Astrocyte (in vitro differentiated cells and primary cell): ENCODE measurements around the gene CFDP1. TPM values are rescaled to one million over a fixed set of nuclear protein-coding genes. Genes with fewer than 3 reads are reported as not detected.

ENCODE experiments used
- DNase-seq: peaks from one replicate; pipeline ENCODE4 v3.0.0-alpha.2; 2010; ENCODE audit warnings: low read depth
- FAIRE-seq: peaks from 2 replicates; lab custom pipeline; 2011; peaks lifted over from hg19 to GRCh38; lab: Jason Lieb, UNC
- H2AFZ ChIP-seq: 2 replicates; pipeline ENCODE4 v1.6.0; 2012; ENCODE audit warnings: low read depth, low read length, inconsistent platforms
- H3K27ac ChIP-seq: 2 replicates; pipeline ENCODE4 v1.5.1; 2011; ENCODE audit warnings: low read depth, low read length, inconsistent platforms
- H3K27me3 ChIP-seq: 2 replicates; pipeline ENCODE4 v1.6.0; 2011; ENCODE audit warnings: low read length, inconsistent platforms; ENCODE audit not compliant: insufficient read depth
- H3K36me3 ChIP-seq: 2 replicates; pipeline ENCODE4 v1.5.1; 2011; ENCODE audit warnings: low read length, inconsistent platforms; ENCODE audit not compliant: insufficient read depth
- H3K4me1 ChIP-seq: 2 replicates; pipeline ENCODE4 v1.5.1; 2011; ENCODE audit warnings: low read length, inconsistent platforms; ENCODE audit not compliant: insufficient read depth
- H3K4me2 ChIP-seq: 2 replicates; pipeline ENCODE4 v1.6.0; 2012; ENCODE audit warnings: low read length, inconsistent platforms
- H3K4me3 ChIP-seq: 2 replicates; pipeline ENCODE4 v1.5.1; 2011; ENCODE audit warnings: low read depth, mild to moderate bottlenecking, low read length, inconsistent platforms; ENCODE audit not compliant: insufficient read depth
- H3K79me2 ChIP-seq: 2 replicates; pipeline ENCODE4 v1.6.0; 2012; ENCODE audit warnings: mild to moderate bottlenecking, low read length, inconsistent platforms; ENCODE audit not compliant: insufficient read depth
- H3K9ac ChIP-seq: 2 replicates; pipeline ENCODE4 v1.6.0; 2012; ENCODE audit warnings: mild to moderate bottlenecking, low read length, inconsistent platforms
- H3K9me3 ChIP-seq: 2 replicates; pipeline ENCODE4 v1.5.1; 2012; ENCODE audit warnings: low read depth, mild to moderate bottlenecking, low read length, inconsistent platforms; ENCODE audit not compliant: insufficient read depth
- H4K20me1 ChIP-seq: 2 replicates; pipeline ENCODE4 v1.6.0; 2012; ENCODE audit warnings: low read length, inconsistent platforms; ENCODE audit not compliant: insufficient read depth
- H3K27ac Mint-ChIP-seq: one replicate; pipeline ENCODE4 v1.8.0; 2021; ENCODE audit warnings: mild to moderate bottlenecking, mixed read lengths; ENCODE audit not compliant: unreplicated experiment
- H3K27me3 Mint-ChIP-seq: one replicate; pipeline ENCODE4 v1.8.0; 2021; ENCODE audit warnings: low read depth, mixed read lengths; ENCODE audit not compliant: unreplicated experiment
- H3K36me3 Mint-ChIP-seq: one replicate; pipeline ENCODE4 v1.8.0; 2021; ENCODE audit warnings: low read depth, mixed read lengths; ENCODE audit not compliant: unreplicated experiment
- H3K4me1 Mint-ChIP-seq: one replicate; pipeline ENCODE4 v1.8.0; 2021; ENCODE audit warnings: low read depth, mixed read lengths; ENCODE audit not compliant: unreplicated experiment
- H3K4me3 Mint-ChIP-seq: one replicate; pipeline ENCODE4 v1.8.0; 2021; ENCODE audit warnings: mild to moderate bottlenecking, moderate library complexity, mixed read lengths; ENCODE audit not compliant: unreplicated experiment
- H3K9me3 Mint-ChIP-seq: one replicate; pipeline ENCODE4 v1.8.0; 2021; ENCODE audit warnings: mild to moderate bottlenecking, mixed read lengths; ENCODE audit not compliant: unreplicated experiment
- EZH2 ChIP-seq: IDR thresholded peaks from 2 replicates; pipeline ENCODE4 v1.6.1; 2012; ENCODE audit warnings: mild to moderate bottlenecking, low read length, inconsistent platforms; ENCODE audit not compliant: insufficient read depth
- total RNA-seq: library from RNA; stranded (reverse); gene quantifications from 2 replicates; pipeline ENCODE4 v1.2.1, GENCODE V29; 2021
- TF ChIP-seq, protein P1 (sequence below): IDR thresholded peaks from 2 replicates; pipeline ENCODE4 v1.5.1; 2011; ENCODE audit warnings: low read depth, mild to moderate bottlenecking, inconsistent platforms, low read length, moderate library complexity; ENCODE audit not compliant: insufficient read depth

CFDP1 gene
- total RNA-seq, 1 donor from 2014 or later: 36.9 TPM

DNA sequence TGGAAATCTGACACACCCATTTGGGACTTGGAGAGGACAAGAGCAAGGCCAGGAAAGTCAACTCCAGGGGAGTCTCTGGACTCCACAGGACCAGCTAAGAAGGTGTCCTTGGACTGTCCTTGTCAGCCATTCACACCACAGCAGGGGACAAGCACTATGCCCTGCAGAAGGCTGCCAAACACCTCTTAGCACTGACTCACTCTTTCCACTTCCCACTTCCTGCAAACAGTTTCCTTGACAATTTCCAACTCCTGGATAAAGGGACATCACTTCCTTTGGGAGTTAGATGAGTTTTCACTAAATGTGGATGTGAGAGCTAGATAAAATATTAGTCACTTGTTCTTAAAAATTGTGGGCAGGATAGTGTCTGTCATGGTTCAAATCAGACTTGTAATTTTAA is 144.1 kb downstream of the CFDP1 start:
- Histone ChIP-seq H2AFZ (no peak overlapping the region), H3K36me3 (peaks cover 5% of the 10 kb centered on the region), H3K27me3 (no peaks in the 10 kb centered on the region), H3K9ac (no peak overlapping the region), H3K4me2 (no peak overlapping the region), H3K27ac (no peak overlapping the region), H3K4me1 (peaks cover 6% of the 10 kb centered on the region), H3K9me3 (no peaks in the 10 kb centered on the region), H3K4me3 (no peak overlapping the region), H3K79me2 (no peaks in the 10 kb centered on the region), H4K20me1 (no peaks in the 10 kb centered on the region)
- Mint-ChIP-seq H3K27me3 (no peaks in the 10 kb centered on the region), H3K9me3 (no peaks in the 10 kb centered on the region), H3K36me3 (peaks cover 20% of the 10 kb centered on the region), H3K27ac (no peak overlapping the region), H3K4me3 (no peak overlapping the region), H3K4me1 (peaks cover 10% of the 10 kb centered on the region)
- DNase-seq (no peak), FAIRE-seq (no peak)
- TF ChIP-seq, protein P1, sequence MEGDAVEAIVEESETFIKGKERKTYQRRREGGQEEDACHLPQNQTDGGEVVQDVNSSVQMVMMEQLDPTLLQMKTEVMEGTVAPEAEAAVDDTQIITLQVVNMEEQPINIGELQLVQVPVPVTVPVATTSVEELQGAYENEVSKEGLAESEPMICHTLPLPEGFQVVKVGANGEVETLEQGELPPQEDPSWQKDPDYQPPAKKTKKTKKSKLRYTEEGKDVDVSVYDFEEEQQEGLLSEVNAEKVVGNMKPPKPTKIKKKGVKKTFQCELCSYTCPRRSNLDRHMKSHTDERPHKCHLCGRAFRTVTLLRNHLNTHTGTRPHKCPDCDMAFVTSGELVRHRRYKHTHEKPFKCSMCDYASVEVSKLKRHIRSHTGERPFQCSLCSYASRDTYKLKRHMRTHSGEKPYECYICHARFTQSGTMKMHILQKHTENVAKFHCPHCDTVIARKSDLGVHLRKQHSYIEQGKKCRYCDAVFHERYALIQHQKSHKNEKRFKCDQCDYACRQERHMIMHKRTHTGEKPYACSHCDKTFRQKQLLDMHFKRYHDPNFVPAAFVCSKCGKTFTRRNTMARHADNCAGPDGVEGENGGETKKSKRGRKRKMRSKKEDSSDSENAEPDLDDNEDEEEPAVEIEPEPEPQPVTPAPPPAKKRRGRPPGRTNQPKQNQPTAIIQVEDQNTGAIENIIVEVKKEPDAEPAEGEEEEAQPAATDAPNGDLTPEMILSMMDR: no peak
- no peak for TF ChIP-seq EZH2

DNA sequence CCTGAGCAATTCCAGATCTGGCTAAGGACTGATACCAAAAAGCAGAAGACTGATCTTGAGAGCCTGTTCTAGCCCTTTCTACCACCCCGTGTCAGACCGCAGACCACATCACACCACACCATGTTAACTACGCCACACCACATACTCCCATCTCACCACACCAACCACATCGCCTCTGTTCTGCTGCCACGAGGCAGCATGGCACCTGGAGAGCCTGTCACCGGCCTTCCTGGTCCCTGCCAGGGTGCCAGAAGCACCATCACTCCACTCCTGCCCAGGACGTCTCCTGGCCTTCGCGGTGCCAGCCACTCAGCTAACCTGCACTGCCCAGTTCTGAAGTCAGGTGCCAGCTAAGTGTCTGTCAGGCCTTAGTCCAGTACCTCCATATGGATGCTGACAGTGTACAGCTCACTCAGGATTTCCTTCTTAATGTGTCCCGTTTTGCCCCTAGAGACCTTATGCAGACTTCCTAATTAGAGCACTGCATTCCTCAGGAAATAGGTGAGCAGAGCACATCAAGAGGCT is 144.6 kb downstream of the CFDP1 start:
- no peak for TF ChIP-seq EZH2
- TF ChIP-seq, protein P1: no peak
- Mint-ChIP-seq H3K27me3 (no peaks in the 10 kb centered on the region), H3K27ac (peak overlapping the region; percentile 23), H3K4me3 (no peak overlapping the region), H3K4me1 (peaks cover 10% of the 10 kb centered on the region), H3K9me3 (no peaks in the 10 kb centered on the region), H3K36me3 (peaks cover 20% of the 10 kb centered on the region)
- H3K36me3 ChIP-seq: peaks cover 5% of the 10 kb centered on the region
- no peak overlapping the region for H3K27ac ChIP-seq
- no peak overlapping the region for H3K4me3 ChIP-seq
- H3K9me3 ChIP-seq: no peaks in the 10 kb centered on the region
- FAIRE-seq (no peak), DNase-seq (no peak)
- H3K79me2 ChIP-seq: no peaks in the 10 kb centered on the region
- H4K20me1 ChIP-seq: no peaks in the 10 kb centered on the region
- H3K4me2 ChIP-seq: no peak overlapping the region
- no peak overlapping the region for H2AFZ ChIP-seq
- H3K27me3 ChIP-seq: no peaks in the 10 kb centered on the region
- H3K4me1 ChIP-seq: peaks cover 6% of the 10 kb centered on the region
- no peak overlapping the region for H3K9ac ChIP-seq

DNA sequence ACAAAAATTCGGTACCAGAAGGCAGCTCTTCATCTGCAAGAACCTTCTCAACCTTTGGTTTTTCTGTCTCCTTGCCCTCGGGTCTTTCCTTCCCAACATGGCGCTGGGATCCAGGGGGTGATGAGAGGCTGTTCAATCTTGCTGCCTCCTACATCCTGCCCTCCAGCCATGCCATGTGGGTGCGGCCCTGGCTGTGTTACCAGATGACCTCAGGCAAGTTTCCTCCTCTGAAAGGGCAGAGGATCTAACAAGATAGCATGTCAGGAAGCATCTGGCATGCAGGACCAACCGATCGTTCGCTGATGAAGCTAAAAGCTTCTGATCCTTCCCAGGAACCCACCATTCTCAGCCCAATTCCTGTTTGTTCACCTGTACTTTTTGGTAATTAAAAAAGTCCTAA is 145.1 kb downstream of the CFDP1 start:
- H3K36me3 ChIP-seq: peaks cover 5% of the 10 kb centered on the region
- Mint-ChIP-seq H3K4me1 (peaks cover 10% of the 10 kb centered on the region), H3K27me3 (no peaks in the 10 kb centered on the region), H3K36me3 (peaks cover 20% of the 10 kb centered on the region), H3K4me3 (no peak overlapping the region), H3K27ac (no peak overlapping the region), H3K9me3 (no peaks in the 10 kb centered on the region)
- no peaks in the 10 kb centered on the region for H3K79me2 ChIP-seq
- no peak overlapping the region for H3K27ac ChIP-seq
- peaks cover 6% of the 10 kb centered on the region for H3K4me1 ChIP-seq
- no peak overlapping the region for H3K4me2 ChIP-seq
- no peak overlapping the region for H3K4me3 ChIP-seq
- no peak for FAIRE-seq
- no peaks in the 10 kb centered on the region for H3K27me3 ChIP-seq
- H3K9ac ChIP-seq: no peak overlapping the region
- TF ChIP-seq, protein P1: no peak
- TF ChIP-seq EZH2: no peak
- no peaks in the 10 kb centered on the region for H4K20me1 ChIP-seq
- H3K9me3 ChIP-seq: no peaks in the 10 kb centered on the region
- DNase-seq: no peak
- H2AFZ ChIP-seq: no peak overlapping the region
